Dendritic cell treated with granulocyte-macrophage colony-stimulating factor and Interleukin-4, amounts not matched to agents 40 ng/mL and 50 ng/mL, for 4 days (primary cell): ENCODE measurements around the gene HNF1A.

Source experiments
- H3K27ac Mint-ChIP-seq: one replicate; pipeline ENCODE4 v1.8.0; 2022; ENCODE audit warnings: mild to moderate bottlenecking, mixed read lengths
- H3K27me3 Mint-ChIP-seq: one replicate; pipeline ENCODE4 v1.8.0; 2022; ENCODE audit warnings: mild to moderate bottlenecking, mixed read lengths
- H3K36me3 Mint-ChIP-seq: one replicate; pipeline ENCODE4 v1.8.0; 2022; ENCODE audit warnings: low read depth, mixed read lengths
- H3K4me1 Mint-ChIP-seq: one replicate; pipeline ENCODE4 v1.8.0; 2022; ENCODE audit warnings: low read depth, mixed read lengths
- H3K4me3 Mint-ChIP-seq: one replicate; pipeline ENCODE4 v1.8.0; 2022; ENCODE audit warnings: mild to moderate bottlenecking, moderate library complexity, mixed read lengths
- H3K9me3 Mint-ChIP-seq: one replicate; pipeline ENCODE4 v1.8.0; 2022; ENCODE audit warnings: mixed read lengths
- intact Hi-C: fragments of 100-400 bp; cut with micrococcal nuclease; formaldehyde crosslinking; loops from one replicate; pipeline ENCODE4 v1.15.0; 2022

Gene HNF1A

DNA sequence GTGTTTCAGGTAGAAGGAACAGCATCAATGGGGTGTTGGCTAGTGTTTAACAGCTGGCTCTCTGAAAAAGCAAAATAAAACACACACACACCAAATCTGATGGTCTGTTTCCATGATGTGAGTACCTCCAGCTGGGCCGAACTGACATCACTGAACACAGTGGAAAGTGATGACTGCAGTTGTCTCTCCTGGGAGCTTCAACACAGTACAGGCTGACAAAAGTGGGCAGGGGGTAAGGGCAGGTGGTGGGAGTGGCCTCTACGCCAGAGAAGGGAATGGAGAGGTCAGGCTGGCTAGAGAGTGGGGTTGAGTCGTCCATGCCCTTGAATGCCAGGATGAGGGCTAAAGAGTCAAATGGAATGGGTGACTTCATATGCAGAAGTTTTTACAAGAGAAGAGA is 8.0 kb upstream of the HNF1A start:
- H3K36me3 Mint-ChIP-seq, result no peaks in the 10 kb centered on the region
- intact Hi-C loops, result loop anchor here (10.0 kb wide), 1 partner anchor 246 kb away; the partner anchor contains the start of gene ACADS

DNA sequence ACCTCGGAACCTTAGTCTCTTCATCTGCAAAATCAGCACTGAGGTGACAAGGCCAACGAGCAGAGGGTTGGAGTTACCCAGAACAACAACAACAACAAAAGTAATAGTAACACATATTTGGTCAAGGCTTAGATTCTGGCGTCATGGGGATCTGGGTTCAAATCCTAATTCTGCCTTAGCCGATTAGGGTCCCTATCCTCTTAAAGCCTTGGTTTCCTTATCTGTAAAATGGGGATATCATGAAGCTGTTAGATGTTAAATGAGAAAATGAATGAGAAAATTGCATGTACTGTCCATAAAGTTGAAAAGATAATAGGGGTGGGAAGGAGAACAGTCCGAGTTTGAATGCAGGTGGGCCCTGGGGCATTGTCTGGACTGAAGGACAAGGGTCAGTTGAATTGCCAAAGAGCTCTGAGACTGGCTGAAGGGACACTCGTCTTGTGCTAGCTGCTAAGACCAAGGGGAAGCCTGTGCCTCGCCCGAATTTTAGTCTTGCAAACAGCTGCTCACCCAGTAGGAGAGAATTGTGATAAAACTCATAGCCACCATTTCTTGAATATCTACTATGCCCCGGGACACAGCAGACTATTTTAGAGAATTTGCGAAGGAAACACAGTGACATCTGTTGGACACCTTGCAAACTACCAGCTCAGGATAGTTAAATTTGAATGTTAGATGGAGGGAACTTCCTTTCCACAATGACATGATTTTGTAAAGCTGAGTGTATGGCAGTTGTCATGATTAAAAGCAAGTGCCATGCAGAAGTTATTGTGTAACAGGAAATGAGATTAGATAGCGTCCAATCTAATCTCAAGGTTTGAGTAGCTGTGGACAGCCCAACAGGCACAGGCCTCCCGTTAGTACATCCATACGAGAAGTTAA is 6.8 kb upstream of the HNF1A start:
- Mint-ChIP-seq H3K36me3 (no peaks in the 10 kb centered on the region), H3K4me3 (no peak overlapping the region), H3K27ac (no peak overlapping the region), H3K27me3 (no peaks in the 10 kb centered on the region), H3K4me1 (peaks cover 10% of the 10 kb centered on the region), H3K9me3 (no peaks in the 10 kb centered on the region)
- intact Hi-C loops, result loop anchor here (1.0 to 10.0 kb wide), 4 partner anchors 114 to 388 kb away; partner anchors contain the start of gene ACADS

More for the DNA sequence above, 8.0 kb upstream of the HNF1A start:
- Mint-ChIP-seq H3K27me3 (no peaks in the 10 kb centered on the region), H3K4me1 (peaks cover 10% of the 10 kb centered on the region), H3K4me3 (no peak overlapping the region), H3K9me3 (no peaks in the 10 kb centered on the region), H3K27ac (no peak overlapping the region)

DNA sequence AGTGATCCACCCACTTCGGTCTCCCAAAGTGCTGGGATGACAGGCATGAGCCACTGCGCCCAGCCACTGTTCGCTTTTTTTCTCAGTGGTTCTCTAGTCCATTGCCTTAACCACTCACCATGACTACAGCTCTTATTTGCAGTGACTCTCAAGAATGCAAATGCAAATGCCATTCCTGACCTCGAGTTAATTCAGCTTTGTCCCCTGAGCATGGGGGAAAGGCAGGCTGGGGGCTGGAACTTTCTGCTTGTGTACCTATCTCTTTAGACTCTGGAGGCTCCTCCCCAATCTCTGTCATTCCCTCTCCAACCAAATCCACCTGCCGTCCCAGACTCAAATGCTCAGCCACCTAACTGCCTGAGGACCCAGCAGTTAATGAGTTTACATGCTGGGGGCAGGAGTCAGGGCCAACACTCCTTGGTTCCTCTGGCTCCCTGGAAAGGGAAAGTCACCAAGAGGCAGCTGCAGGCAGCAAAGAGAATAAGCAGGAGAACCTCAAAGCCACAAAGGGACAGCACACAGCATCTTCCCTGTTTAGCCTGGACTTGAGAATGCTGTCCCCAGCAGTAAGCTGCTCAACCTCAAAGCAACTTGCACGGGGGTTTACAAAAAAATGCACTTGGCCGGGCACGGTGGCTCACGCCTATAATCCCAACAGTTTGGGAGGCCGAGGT is 5.3 kb upstream of the HNF1A start:
- Mint-ChIP-seq H3K27me3 (no peaks in the 10 kb centered on the region), H3K4me1 (peaks cover 10% of the 10 kb centered on the region), H3K36me3 (no peaks in the 10 kb centered on the region), H3K4me3 (no peak overlapping the region), H3K27ac (no peak overlapping the region), H3K9me3 (no peaks in the 10 kb centered on the region)
- intact Hi-C loops, result loop anchor here (10.0 kb wide), 1 partner anchor 248 kb away; the partner anchor contains the start of gene ACADS

DNA sequence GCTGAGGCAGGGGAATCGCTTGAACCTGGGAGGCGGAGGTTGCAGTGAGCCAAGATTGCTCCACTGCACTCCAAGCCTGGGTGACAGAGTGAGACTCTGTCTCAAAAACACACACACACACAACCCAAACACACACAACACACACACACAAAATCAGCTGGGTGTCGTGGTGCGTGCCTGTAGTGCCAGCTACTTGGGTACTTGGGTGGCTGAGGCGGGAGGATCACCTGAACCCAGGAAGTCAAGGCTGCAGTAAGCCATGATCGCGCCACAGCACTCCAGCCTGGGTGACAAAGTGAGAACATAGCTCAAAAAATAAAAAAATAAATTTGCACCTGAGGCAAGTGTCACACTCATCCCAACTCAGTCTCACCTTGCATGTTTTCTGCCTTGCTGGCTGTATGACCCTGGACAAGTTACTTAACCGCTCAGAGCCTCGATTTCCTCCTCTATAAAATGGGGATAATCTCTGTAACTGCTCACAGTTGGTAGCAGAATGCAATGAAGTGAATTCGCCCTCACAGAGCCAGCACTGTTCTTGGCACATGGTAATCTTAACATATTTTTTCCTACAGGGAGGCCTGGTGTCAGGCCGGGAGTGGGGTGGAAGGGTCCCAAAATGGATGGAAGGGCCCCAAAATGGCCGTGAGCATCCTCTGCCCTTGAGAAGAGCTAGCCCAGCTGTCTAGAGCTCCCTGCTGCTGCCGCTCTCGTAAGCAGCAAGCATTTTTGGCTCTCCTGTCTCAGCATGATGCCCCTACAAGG is 630 bp upstream of the HNF1A start:
- H3K27me3 Mint-ChIP-seq, result no peaks in the 10 kb centered on the region
- H3K4me1 Mint-ChIP-seq, result no peaks in the 10 kb centered on the region
- H3K9me3 Mint-ChIP-seq, result no peaks in the 10 kb centered on the region
- intact Hi-C loops, result loop anchor here (10.0 kb wide), 1 partner anchor 253 kb away; the partner anchor contains the start of gene ACADS
- no peaks in the 10 kb centered on the region for H3K36me3 Mint-ChIP-seq
- no peak overlapping the region for H3K27ac Mint-ChIP-seq
- no peak overlapping the region for H3K4me3 Mint-ChIP-seq

DNA sequence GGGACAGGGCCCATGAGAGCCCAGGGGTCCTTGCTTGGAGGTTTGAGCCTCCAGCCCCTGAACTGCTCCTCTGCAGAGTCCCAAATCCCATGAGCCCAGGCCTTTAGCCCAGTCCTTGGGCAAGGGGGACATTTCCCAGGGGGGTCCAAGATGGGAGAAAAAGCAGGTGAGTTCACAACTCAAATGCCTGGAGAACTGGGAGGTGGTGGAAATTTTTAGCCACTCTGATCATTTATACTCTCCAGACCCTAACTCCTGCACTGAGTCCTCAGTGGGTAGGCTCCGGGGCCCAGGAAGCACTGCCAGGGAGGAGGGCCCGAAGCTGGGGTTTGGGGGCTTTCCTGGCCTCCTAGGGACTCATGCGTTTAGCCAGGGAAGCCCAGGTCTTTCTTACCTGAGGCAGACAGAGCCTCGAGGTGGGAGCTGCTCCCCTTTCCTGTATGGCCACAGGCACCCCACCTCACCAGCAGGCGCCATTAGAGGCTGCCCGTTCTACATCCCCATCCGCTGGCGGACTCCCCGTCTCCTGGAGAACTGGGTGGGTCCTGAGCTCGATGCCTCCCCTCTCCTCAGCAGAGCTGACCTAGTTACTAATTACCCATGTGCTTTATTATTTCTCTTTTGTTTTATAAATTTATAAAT is 998 bp downstream of the HNF1A start:
- no peak overlapping the region for H3K4me3 Mint-ChIP-seq
- no peak overlapping the region for H3K27ac Mint-ChIP-seq
- H3K36me3 Mint-ChIP-seq, result no peaks in the 10 kb centered on the region
- no peaks in the 10 kb centered on the region for H3K4me1 Mint-ChIP-seq
- no peaks in the 10 kb centered on the region for H3K9me3 Mint-ChIP-seq
- H3K27me3 Mint-ChIP-seq, result no peaks in the 10 kb centered on the region
- intact Hi-C loops, result loop anchor here (10.0 kb wide), 1 partner anchor 255 kb away; the partner anchor contains the start of gene ACADS

DNA sequence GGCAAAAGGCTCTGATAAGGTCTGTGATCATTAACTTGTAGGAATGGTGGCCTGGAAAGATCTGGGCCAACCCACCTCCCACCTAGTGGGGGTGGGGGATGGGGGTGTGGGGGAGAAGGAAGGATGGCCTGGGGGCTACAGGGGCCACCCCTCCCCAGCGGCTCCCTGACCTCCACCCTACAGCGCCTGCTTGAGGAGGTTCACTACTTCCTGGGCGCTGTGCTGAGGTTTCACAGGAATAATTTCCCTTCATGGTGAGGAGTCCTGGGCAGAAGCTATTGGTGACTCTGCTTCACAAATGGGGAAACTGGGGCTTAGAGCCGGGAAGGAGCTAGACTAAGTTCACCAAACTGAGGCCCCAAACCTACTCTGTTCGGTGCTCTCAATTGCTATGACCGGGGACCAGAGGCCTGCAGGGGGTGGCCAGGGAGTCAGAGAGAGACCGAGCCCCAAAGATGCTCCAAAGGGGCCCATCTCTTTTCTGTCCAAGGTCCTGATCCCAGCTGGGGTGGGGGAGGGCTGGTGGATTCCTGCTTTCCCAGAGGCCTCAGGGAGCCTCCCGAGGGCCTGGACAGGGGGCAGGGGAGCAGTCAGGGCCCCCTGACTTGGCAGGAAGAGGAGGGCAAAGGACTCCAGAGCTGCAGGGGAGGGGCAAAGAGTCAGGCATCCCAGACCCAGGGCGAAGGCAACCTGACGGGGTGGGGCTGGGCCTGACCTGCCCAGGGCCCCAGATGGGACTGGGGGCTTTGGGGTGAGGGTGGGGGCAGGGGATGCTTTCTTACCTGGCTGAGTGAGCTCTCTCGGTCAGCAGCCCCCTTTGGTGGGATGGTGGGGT is 1.7 kb downstream of the HNF1A start:
- Mint-ChIP-seq H3K36me3 (no peaks in the 10 kb centered on the region), H3K27ac (no peak overlapping the region)
- intact Hi-C loops, result loop anchor here (10.0 kb wide), 1 partner anchor 255 kb away; the partner anchor contains the start of gene ACADS

DNA sequence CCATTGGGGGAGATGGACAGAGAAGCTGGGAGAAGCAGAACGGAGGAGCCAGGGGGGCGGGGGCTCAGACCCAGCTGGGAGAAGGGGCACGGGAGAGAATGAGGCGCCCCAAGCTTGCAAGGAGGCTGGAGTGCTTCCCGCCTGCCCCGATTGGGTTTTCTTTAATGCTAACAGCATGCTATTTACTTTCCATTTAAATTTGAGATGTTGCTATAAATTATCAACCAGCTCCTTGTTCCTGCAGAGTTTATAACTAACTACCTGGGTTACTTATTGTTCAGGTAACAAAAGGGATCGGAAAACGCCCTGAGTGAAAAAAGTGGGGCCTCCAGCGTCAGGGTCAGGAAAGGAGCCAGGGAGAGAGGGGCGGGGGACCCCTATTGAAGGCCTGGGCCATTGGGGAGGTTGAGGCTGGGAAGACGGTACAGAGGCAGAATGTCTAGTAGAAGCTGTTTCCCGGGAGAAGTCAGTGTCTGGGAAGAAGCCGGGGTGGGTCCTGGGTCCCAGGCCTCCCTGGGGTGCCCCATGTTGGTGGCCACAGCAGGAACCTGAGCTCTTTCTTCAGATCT is 2.5 kb downstream of the HNF1A start:
- no peaks in the 10 kb centered on the region for H3K9me3 Mint-ChIP-seq
- H3K27me3 Mint-ChIP-seq, result no peaks in the 10 kb centered on the region
- H3K4me3 Mint-ChIP-seq, result no peak overlapping the region
- no peak overlapping the region for H3K27ac Mint-ChIP-seq
- H3K36me3 Mint-ChIP-seq, result no peaks in the 10 kb centered on the region
- intact Hi-C loops, result no loop called here
- no peaks in the 10 kb centered on the region for H3K4me1 Mint-ChIP-seq

More for the DNA sequence above, 1.7 kb downstream of the HNF1A start:
- Mint-ChIP-seq H3K4me3 (no peak overlapping the region), H3K9me3 (no peaks in the 10 kb centered on the region), H3K4me1 (no peaks in the 10 kb centered on the region), H3K27me3 (no peaks in the 10 kb centered on the region)

DNA sequence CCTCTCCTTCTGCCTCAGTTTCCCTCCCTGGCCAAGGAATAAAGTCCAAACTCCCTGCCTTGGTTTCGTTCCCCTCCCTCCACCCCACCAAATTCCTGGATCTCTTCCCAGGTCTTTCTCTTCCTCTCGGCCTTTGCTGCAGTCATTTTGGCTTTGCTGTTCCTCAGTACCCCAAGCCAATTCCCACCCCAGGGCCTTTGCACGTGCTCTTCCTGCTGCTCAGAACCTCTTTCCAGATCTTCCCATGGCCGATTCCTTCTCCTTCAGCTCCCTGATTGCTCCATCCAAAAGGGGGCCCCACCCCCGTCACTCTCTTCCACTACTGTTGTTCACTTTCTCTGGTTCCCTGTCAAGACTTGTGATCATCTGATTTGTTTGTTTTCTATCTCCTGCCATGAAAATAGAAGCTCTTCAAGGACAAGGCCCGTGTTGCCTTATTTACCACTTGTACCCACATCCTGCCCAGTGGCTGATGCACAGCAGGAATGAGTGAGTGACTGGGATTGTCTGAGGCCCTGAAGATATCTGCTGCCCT is 3.1 kb downstream of the HNF1A start:
- intact Hi-C loops, result no loop called here
- no peaks in the 10 kb centered on the region for H3K4me1 Mint-ChIP-seq
- H3K4me3 Mint-ChIP-seq, result no peak overlapping the region
- no peaks in the 10 kb centered on the region for H3K27me3 Mint-ChIP-seq
- H3K27ac Mint-ChIP-seq, result no peak overlapping the region
- no peaks in the 10 kb centered on the region for H3K36me3 Mint-ChIP-seq
- H3K9me3 Mint-ChIP-seq, result no peaks in the 10 kb centered on the region

DNA sequence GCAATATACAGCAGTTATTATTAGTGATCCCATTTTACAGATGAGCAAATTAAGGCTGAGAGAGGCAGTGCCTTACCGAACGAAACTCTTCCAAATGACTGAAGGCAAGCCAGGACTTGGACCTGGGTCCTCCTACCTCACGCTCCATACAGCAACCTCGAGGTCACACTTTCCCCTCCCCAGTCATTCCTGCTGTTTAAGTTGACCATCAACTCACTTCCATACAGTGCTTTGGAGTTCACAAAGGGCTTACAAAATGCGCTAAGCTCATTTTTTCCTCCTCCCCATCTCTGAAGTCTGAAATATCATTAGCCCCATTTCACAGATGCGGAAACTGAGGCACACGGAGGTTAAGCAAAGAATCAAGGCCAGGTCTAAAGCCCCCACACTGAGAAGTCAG is 4.3 kb downstream of the HNF1A start:
- Mint-ChIP-seq H3K36me3 (no peaks in the 10 kb centered on the region), H3K27ac (no peak overlapping the region), H3K9me3 (no peaks in the 10 kb centered on the region), H3K4me1 (no peaks in the 10 kb centered on the region), H3K27me3 (no peaks in the 10 kb centered on the region), H3K4me3 (no peak overlapping the region)
- intact Hi-C loops, result no loop called here

DNA sequence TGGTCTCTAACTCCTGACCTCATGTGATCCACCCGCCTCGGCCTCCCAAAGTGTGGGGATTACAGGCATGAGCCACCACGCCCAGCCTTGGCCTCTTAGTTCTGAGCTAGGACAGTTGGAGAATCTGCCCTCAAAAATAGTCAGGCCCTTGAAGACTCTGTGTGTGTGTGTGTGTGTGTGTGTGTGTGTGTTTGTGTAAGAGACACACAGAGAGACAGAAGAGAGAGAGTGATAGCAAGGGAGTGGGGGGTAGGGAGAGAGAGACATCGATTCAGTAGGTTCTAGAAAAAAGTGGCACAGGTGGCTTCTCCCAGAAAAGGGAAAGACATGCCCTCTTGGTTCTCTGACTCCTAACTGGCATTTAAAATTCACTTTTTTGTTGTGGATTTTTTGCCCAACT is 5.4 kb downstream of the HNF1A start:
- Mint-ChIP-seq H3K4me1 (no peaks in the 10 kb centered on the region), H3K4me3 (no peak overlapping the region), H3K27me3 (peaks cover under 1% of the 10 kb centered on the region), H3K36me3 (no peaks in the 10 kb centered on the region), H3K27ac (no peak overlapping the region), H3K9me3 (peaks cover 7% of the 10 kb centered on the region)
- intact Hi-C loops, result no loop called here

DNA sequence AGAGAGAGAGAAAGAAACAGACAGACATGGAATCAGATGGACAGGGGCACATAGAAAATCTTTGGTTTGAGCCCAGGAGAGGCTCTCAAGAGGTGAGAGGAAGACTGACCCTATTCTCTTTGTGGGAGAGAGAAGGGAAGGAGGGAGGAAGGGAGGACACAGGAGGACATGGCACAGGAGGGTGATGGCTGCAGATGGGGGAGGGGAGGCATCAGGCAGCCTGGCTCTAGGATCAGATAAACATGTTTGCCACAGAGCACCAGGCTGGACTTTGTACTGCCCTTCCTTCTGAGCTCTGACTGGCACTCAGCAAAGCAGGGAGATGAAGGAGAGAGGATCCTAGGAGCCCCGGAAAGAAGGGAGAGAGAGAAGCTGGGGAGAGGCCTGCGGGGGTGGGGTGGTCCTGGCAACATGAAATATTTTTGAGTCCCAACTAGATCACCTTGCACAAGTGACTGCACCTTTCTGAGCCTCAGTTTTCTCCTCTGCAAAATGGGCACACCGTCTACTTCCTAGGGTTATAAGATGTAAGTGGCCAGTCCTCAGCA is 6.1 kb downstream of the HNF1A start:
- Mint-ChIP-seq H3K9me3 (peaks cover 7% of the 10 kb centered on the region), H3K36me3 (no peaks in the 10 kb centered on the region), H3K4me1 (no peaks in the 10 kb centered on the region), H3K27ac (no peak overlapping the region), H3K4me3 (no peak overlapping the region), H3K27me3 (peaks cover 2% of the 10 kb centered on the region)
- intact Hi-C loops, result no loop called here

DNA sequence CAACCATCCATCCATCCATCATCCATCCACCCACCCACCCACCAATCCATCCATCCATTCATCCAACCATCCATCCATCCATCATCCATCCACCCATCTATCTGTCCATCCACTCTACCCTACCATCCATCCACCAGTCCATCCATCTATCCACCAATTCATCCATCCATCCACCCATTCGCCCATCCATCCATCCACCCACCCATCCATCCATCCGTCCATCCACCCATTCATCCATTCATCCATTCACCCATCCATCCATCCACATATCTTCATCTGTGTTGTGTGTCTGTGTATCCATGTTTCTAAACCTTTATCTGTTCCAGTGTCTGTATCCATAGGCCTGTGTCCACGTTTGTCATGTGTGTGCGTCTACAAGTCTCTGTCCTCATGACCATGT is 9.9 kb downstream of the HNF1A start:
- Mint-ChIP-seq H3K4me3 (no peak overlapping the region), H3K9me3 (peaks cover 7% of the 10 kb centered on the region), H3K36me3 (no peaks in the 10 kb centered on the region), H3K27ac (no peak overlapping the region), H3K4me1 (no peaks in the 10 kb centered on the region), H3K27me3 (peaks cover 2% of the 10 kb centered on the region)
- intact Hi-C loops, result no loop called here
